Stimulated activated CD4-positive, alpha-beta T cell treated with anti-CD3 and anti-CD28 coated beads, Interleukin-4, amount 100 ng/mL, for 4 hours (primary cell): Measurements from ENCODE around the gene FKRP.
"Not testable (repeated sequence)": the region's sequence is repeated elsewhere in the genome, so short reads cannot be mapped to it uniquely, and the experiment has no call there.

Experiments used
- DNase-seq, 2 experiments: peaks; one replicate each; pipeline ENCODE4 v3.0.0-alpha.2; 2020

Gene FKRP

DNA sequence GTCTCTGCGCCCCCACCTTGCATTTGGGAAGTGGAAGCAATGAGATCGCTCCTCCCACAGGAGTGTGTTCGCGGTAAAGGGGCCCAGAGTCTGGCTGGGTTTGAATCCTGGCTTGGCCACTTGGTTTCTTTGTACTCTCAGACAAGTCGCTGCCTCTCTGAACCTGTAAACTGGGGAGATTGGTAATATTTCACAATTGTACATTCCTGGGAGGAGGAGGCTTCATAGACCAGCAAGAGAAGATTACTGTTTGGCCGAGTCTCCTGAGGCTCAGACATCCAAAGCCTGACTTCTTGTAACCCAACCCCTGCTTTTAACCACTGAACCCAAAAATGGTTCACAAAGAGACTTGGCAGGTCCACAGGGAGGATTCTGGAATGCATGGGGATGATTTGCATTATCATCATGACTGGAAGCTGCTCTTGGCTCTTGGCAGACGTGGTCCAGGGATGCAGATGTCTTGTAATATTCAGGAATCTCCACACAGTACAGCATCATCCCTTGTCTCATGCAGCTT is 14.0 kb downstream of the FKRP start:
- DNase-seq: no peak

DNA sequence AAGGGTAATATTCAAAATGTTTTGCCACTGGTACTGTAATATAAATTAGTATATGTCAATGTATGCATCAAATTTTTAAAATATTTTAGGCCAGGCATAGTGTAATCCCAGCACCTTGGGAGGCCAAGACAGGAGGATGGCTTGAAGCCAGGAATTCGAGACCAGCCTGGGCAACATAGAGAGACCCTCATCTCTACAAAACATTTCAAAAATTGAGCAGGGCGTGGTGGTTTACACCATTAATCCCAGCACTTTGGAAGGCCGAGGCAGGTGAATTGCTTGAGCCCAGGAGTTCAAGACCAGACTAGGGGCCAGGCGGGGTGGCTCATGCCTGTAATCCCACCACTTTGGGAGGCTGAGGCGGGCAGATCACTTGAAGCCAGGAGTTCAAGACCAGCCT is 14.5 kb downstream of the FKRP start:
- DNase-seq: no peak

DNA sequence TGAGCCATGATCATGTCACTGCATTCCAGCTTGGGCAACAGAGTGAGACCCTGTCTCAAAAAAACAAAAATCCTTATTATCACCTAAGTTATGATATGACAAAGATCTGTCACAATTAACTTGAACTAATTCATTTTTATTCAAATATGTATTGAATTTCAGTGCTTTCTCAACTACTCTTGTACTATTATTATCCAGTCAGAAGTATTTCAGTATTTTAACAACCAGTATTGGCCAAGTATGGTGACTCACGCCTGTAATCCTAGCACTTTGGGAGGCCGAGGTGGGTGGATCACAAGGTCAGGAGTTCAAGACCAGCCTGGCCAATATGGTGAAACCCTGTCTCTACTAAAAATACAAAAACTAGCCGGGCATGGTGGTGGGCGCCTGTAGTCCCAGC is 15.0 kb downstream of the FKRP start:
- not testable (repeated sequence) for DNase-seq

DNA sequence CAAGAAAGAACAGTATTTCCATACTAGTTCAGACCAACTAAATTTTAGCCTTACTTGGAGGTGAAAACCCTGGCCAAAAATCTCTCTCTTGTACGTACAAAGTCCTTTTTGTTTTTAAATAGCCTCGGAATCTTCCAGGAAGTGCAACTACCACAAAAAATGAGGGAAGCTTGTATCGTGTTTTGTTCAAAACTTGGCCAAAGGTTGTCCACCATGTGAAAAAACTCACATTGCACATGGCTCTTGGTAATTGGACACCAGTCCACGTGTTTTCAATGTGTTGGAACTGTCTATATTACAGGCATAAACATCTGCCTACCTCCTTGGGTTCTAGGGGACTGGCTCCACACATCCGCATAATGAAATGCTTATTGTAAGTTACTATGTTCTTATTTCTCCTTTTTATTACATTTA is 15.6 kb downstream of the FKRP start:
- DNase-seq: no peak

- DNase-seq: no peak
Measured at GRCh38 chr19:46762245-46762890, 16.5 kb downstream of the FKRP start.

- DNase-seq: no peak
Measured at GRCh38 chr19:46764817-46765291, 19.0 kb downstream of the FKRP start.

DNA sequence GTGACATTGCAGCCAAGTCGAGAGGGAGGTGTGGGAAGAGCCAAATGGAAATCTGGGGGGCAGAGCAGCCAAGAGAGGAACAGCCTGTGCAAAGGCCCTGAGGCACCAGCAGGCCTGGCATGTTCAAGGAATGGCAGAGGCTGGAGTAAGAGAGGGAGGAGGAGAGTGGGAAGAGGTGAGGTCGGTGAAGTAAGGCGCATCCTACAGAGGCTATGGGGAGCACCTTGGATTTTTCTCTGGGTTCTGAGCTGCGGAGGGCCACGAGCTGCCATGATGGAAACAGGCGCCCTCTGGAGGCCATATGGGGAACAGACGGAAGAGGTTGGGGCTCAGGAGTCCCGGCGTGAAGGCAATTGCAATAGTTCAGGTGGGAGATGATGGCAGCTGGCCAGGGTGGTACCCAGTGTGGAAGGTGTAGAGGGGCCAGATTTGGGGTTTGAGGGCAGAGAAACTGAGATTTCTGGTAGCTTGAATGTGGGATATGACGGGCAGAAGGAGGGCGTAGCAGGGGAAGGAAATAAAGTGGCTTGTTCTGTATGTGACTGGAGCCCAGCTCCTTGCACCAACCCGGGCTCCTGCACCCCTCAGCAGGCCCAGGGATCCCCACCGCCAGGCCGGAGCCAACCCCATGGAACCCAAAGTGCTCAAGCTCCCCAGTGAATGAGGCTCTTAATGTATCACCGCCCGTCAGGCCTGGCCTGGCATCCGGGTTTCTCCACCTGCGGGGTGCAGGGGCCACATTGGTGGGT is 20.9 kb downstream of the FKRP start:
- peak; percentile 50 to 55 for DNase-seq

DNA sequence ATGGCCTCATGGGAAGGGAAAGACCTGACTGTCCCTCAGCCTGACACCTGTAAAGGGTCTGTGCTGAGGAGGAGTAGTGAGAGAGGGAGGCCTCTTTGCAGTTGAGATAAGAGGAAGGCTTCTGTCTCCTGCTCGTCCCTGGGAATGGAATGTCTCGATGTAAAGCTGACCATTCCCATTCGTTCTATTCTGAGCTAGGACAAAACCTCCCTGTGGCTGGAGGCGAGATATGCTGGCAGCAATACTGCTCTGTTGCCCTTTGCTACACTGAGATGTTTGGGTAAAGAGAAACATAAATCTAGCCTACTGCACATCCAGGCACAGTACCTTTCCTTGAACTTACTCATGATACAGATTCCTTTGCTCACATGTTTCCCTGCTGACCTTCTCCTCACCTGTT is 22.9 kb downstream of the FKRP start:
- DNase-seq: not testable (repeated sequence)

DNA sequence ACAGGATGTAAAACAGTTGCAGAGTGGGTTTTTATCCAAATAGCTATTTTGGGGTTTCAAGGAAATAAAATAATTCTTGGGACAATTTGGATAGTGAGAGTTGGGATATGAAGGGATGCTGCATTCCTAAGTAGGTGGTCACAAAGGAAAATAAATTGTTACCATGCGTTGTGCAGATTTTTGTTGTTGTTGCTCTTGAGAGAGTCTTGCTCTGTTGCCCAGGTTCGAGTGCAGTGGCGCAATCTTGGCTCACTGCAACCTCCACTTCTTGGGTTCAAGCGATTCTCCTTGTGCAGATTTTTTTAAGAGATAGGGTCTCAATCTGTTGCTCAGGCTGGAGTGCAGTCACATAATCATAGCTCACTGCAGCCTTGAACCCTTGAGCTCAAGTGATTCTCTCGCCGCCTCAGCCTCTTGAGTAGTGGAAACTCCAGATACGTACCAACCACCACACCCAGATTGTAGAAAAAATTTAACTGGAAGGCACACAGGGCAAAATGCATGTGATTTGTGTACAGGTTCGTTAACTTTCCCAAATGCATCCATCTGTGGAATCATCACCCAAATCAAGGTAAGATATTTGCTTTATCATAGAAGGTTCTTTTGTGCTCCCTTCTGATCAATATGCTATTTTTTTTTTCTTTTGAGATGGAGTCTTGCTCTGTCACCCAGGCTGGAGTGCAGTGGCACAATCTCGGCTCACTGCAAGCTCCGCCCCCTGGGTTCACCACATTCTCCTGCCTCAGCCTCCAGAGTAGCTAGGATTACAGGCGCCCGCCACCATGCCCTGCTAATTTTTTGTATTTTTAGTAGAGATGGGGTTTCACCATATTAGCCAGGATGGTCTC is 26.5 kb downstream of the FKRP start:
- DNase-seq: no peak

GRCh38 chr19:46773018-46773399 is 27.2 kb downstream of the FKRP start:
- no peak for DNase-seq

- no peak for DNase-seq
Measured at GRCh38 chr19:46775642-46776258, 29.9 kb downstream of the FKRP start.

- peak in 1 of 2 experiments; percentile 4 for DNase-seq
Measured at GRCh38 chr19:46776927-46777911, 31.4 kb downstream of the FKRP start.

DNA sequence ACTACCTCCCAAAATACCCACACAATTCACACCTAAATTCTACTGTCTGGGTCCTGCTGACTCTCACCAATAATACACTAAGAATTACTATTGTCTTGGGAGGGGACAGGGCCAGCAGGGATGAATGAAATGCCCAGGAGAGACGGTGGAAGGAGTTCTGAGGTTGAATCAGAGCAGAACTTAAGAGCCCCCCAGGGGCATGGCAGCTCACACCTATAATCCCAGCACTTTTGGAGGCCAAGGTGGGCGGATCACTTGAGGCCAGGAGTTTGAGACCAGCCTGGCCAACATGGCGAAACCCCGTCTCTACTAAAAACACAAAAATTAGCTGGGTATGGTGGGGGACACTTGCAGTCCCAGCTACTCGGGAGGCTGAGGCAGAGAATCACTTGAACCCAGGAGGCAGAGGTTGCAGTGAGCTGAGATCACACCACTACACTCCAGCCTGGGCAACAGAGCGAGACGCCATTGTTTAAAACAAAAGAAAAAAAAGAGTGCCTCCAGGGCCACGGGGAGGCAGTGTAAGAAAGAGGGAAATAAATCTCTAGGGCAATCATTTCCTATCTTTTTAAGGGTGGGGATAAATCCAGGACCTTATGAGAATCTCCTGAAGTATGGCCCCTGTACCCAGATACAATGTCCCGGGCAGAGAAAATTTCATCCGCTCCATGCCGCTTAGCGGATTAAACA is 32.2 kb downstream of the FKRP start:
- not testable (repeated sequence) for DNase-seq

DNA sequence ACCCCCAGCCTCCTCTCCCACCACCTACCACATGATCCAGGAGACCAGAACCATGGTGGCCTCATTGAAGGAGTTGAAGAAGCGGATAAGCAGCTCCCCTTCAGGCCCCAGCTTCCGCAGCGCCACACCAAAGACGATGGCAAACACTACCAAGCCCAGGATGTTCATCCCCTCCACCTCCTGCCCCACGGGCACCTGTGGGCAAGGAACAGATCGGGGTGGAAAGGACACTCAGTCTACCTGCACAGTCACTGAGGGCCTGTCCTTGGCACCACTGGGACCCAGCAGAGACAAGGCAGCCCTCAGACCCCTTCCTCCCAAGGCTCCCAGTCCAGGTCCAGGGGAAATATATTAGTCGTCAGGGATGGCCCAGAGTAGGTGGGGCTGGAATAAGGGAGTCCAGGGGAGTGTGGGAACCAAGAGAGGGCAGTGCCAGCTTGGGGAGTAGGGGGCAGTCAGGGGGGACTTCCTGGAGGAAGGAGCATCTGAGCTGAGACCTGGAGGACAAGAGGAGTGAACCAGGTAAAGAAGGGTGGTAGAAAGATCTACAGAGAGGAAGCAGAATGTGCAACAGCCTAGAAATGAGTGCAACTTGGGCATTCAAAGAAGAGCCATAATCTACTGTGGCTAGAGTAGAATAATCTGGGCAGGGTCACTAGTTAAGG is 36.6 kb downstream of the FKRP start:
- no peak for DNase-seq

GRCh38 chr19:46783670-46784069 is 37.8 kb downstream of the FKRP start:
- no peak for DNase-seq

GRCh38 chr19:46784262-46785053 is 38.6 kb downstream of the FKRP start:
- DNase-seq: peak; percentile 57 to 65

GRCh38 chr19:46785054-46785979 is 39.5 kb downstream of the FKRP start:
- DNase-seq: no peak

- no peak for DNase-seq
Measured at GRCh38 chr19:46785980-46786235, 40.1 kb downstream of the FKRP start.
